ENCODE measurements around the gene GALNT2.

GALNT2 gene

GRCh38 chr1:230211436-230212145, 144.6 kb downstream of the GALNT2 start:
- peaks cover 4% of the 10 kb centered on the region; the same call in 1 of the 2 replicates for H3K36me3 ChIP-seq (ENCODE audit: insufficient read depth, low read length)
- no peaks in the 10 kb centered on the region for H3K27me3 ChIP-seq (ENCODE audit: insufficient read depth, low read length)
- H3K4me3 ChIP-seq (ENCODE audit: low read depth, low read length): no peak overlapping the region
- peaks cover 41% of the 10 kb centered on the region for H3K79me2 ChIP-seq (ENCODE audit: control insufficient read depth, insufficient read depth, low read length, unreplicated experiment)
- no peak overlapping the region for H3K27ac ChIP-seq (ENCODE audit: low read depth, low read length)
- H2AFZ ChIP-seq (ENCODE audit: low read length, unreplicated experiment): no peak overlapping the region
- peaks cover 28% of the 10 kb centered on the region for H3K4me1 ChIP-seq (ENCODE audit: control insufficient read depth, insufficient read depth, low read length, unreplicated experiment)

DNA sequence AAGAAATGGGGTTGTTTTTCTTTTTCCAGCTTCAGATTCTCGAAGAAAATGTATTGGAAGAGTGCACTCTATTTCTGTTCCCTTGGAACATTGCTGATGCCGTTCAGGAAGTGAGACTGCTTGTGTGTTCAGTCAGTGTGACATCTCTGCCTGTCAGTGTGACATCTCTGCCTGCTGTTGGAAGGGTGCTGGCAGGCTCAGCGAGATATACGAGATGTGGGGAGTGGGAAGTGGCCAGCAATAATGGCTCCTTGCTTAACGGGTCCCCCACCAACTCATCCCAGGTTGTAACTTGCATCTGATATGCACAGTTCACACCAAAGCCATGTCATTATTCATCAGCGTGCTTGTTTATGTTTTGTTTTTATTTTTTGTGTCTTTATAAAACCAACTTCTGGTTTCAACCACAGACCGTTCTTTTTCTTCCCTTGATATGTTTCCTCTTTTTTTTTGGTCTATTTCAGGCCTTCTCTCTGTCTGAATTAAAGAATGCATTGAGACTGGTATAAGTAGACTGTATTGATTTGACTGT, 145.4 kb downstream of the GALNT2 start:
- no peak overlapping the region for H3K27ac ChIP-seq (ENCODE audit: low read depth, low read length)
- no peak overlapping the region for H3K4me3 ChIP-seq (ENCODE audit: low read depth, low read length)
- H3K36me3 ChIP-seq (ENCODE audit: insufficient read depth, low read length): peaks cover 4% of the 10 kb centered on the region; the same call in 1 of the 2 replicates
- peaks cover 28% of the 10 kb centered on the region for H3K4me1 ChIP-seq (ENCODE audit: control insufficient read depth, insufficient read depth, low read length, unreplicated experiment)
- H3K27me3 ChIP-seq (ENCODE audit: insufficient read depth, low read length): no peaks in the 10 kb centered on the region
- no peak overlapping the region for H2AFZ ChIP-seq (ENCODE audit: low read length, unreplicated experiment)
- peaks cover 41% of the 10 kb centered on the region for H3K79me2 ChIP-seq (ENCODE audit: control insufficient read depth, insufficient read depth, low read length, unreplicated experiment)

DNA sequence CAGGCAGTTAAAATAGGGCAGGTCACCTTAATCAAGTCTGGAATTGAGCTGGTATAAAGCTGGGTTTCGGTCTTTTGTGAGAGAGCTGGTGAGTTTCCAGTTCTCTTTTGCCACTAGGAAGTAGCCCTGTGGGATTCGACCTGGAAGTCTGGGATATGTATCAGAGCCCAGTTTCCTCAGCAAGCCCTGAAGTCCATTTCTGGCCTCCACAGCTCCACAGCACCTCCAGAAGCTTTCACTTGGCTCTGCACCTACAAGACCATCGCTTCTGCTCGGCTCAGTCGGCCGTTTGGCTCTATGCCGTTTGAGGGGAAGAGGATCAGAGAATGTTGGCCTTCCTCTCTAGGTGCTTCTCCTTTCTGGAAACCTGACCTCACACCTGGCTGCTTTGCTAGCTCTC, 148.0 kb downstream of the GALNT2 start:
- Histone ChIP-seq H3K79me2 (ENCODE audit: control insufficient read depth, insufficient read depth, low read length, unreplicated experiment) (peaks cover 44% of the 10 kb centered on the region), H3K27me3 (ENCODE audit: insufficient read depth, low read length) (no peaks in the 10 kb centered on the region), H3K4me3 (ENCODE audit: low read depth, low read length) (no peak overlapping the region), H3K27ac (ENCODE audit: low read depth, low read length) (peak overlapping the region; percentile 37; the same call in 1 of the 2 replicates), H2AFZ (ENCODE audit: low read length, unreplicated experiment) (no peak overlapping the region), H3K4me1 (ENCODE audit: control insufficient read depth, insufficient read depth, low read length, unreplicated experiment) (peaks cover 11% of the 10 kb centered on the region), H3K36me3 (ENCODE audit: insufficient read depth, low read length) (peaks cover 4% of the 10 kb centered on the region; the same call in 1 of the 2 replicates)

DNA sequence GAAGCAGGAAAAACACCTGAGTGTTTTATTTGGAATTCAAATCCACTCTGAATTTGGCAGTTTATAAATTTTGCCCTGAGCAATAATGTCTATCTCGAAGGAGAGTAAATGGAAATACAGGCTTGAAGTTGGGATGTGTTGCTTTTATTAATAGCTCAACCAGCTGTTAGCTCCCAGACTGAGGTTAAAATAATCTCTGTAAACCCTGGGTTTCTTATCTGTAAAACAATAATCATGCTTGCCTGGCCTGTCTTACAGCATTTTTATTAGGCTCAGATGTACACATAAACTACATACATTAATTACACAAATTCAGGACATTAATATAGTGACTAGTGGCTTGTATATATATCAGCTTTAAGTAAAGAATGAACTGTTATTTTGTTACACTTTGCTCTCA, 148.5 kb downstream of the GALNT2 start:
- Histone ChIP-seq H3K27ac (ENCODE audit: low read depth, low read length) (no peak overlapping the region), H3K36me3 (ENCODE audit: insufficient read depth, low read length) (peaks cover 4% of the 10 kb centered on the region; the same call in 1 of the 2 replicates), H3K79me2 (ENCODE audit: control insufficient read depth, insufficient read depth, low read length, unreplicated experiment) (peaks cover 46% of the 10 kb centered on the region), H3K4me1 (ENCODE audit: control insufficient read depth, insufficient read depth, low read length, unreplicated experiment) (peaks cover 6% of the 10 kb centered on the region), H2AFZ (ENCODE audit: low read length, unreplicated experiment) (no peak overlapping the region), H3K4me3 (ENCODE audit: low read depth, low read length) (no peak overlapping the region), H3K27me3 (ENCODE audit: insufficient read depth, low read length) (no peaks in the 10 kb centered on the region)

- Histone ChIP-seq H3K27me3 (ENCODE audit: insufficient read depth, low read length) (no peaks in the 10 kb centered on the region), H3K4me3 (ENCODE audit: low read depth, low read length) (no peak overlapping the region), H3K4me1 (ENCODE audit: control insufficient read depth, insufficient read depth, low read length, unreplicated experiment) (peaks cover 4% of the 10 kb centered on the region), H3K27ac (ENCODE audit: low read depth, low read length) (no peak overlapping the region), H3K79me2 (ENCODE audit: control insufficient read depth, insufficient read depth, low read length, unreplicated experiment) (peaks cover 47% of the 10 kb centered on the region), H2AFZ (ENCODE audit: low read length, unreplicated experiment) (no peak overlapping the region), H3K36me3 (ENCODE audit: insufficient read depth, low read length) (peaks cover 4% of the 10 kb centered on the region; the same call in 1 of the 2 replicates)
Measured at GRCh38 chr1:230216896-230217295, 149.9 kb downstream of the GALNT2 start.

GRCh38 chr1:230218667-230219066, 151.6 kb downstream of the GALNT2 start:
- Histone ChIP-seq H2AFZ (ENCODE audit: low read length, unreplicated experiment) (no peak overlapping the region), H3K27me3 (ENCODE audit: insufficient read depth, low read length) (no peaks in the 10 kb centered on the region), H3K4me1 (ENCODE audit: control insufficient read depth, insufficient read depth, low read length, unreplicated experiment) (peaks cover 15% of the 10 kb centered on the region), H3K36me3 (ENCODE audit: insufficient read depth, low read length) (no peaks in the 10 kb centered on the region), H3K4me3 (ENCODE audit: low read depth, low read length) (no peak overlapping the region), H3K79me2 (ENCODE audit: control insufficient read depth, insufficient read depth, low read length, unreplicated experiment) (peaks cover 36% of the 10 kb centered on the region), H3K27ac (ENCODE audit: low read depth, low read length) (no peak overlapping the region)

DNA sequence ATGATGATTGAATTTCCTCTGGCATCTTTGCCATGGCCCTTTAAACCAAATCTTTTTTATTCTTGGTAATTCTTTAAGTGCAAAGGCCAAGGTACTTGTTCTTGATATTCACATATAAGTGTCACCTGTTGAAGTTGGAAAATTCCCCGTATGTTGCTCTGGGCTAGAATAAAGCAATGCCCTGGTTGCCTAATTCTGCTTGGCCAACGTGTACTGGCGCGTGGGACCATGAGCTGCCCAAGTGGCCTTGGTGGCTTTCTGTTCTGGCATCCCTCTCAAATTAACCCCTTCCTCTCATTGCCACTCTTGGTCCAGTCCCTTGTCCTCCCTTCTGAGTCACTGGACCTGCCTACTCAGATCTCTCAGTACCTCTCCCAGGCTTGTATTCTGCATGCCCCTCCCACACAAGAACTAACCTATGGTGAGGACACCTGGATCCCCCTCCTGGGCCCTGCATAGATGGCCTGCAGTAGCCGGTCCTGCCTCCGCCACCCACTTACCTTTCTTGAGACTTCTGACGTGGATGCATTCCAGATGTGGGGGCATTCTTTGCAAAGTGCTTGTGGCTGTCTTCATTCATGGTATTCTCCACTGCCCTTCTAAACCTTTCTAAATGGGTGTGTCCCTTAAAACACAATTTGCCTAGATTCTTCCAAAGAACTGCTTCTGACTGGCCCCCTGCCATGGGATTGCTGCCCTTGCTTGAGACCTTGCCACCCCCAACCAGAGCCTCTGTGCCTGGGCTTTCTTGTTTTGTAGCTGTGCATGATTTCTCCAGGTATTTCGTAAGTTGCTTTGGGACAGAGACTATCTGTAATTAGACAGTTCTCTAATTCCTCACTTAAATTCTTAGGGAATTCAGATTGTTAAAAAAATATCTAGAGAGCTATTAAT, 152.4 kb downstream of the GALNT2 start:
- H3K79me2 ChIP-seq (ENCODE audit: control insufficient read depth, insufficient read depth, low read length, unreplicated experiment): peaks cover 38% of the 10 kb centered on the region
- no peak overlapping the region for H2AFZ ChIP-seq (ENCODE audit: low read length, unreplicated experiment)
- no peak overlapping the region for H3K4me3 ChIP-seq (ENCODE audit: low read depth, low read length)
- peaks cover 15% of the 10 kb centered on the region for H3K4me1 ChIP-seq (ENCODE audit: control insufficient read depth, insufficient read depth, low read length, unreplicated experiment)
- no peaks in the 10 kb centered on the region for H3K36me3 ChIP-seq (ENCODE audit: insufficient read depth, low read length)
- H3K27ac ChIP-seq (ENCODE audit: low read depth, low read length): no peak overlapping the region
- H3K27me3 ChIP-seq (ENCODE audit: insufficient read depth, low read length): no peaks in the 10 kb centered on the region

DNA sequence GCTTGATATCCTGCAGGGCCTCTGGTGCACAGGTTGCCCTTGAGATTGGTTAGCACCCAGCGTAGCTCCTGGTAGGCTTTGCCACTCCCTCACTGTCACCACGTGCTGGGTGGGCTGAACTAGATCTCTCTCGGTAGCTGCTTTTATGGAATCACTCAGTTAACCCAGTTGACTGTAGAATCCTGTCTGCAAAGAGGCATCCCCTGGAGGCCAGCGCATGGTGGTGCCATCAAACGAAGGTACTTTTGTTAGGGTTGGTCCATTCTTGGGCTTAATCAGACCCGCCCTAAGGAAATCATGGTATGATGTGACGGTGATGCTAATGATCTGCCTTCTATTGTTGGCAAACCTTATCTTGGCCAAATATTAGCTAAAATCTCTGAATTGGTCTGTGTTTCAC, 153.4 kb downstream of the GALNT2 start:
- Histone ChIP-seq H2AFZ (ENCODE audit: low read length, unreplicated experiment) (no peak overlapping the region), H3K4me3 (ENCODE audit: low read depth, low read length) (no peak overlapping the region), H3K79me2 (ENCODE audit: control insufficient read depth, insufficient read depth, low read length, unreplicated experiment) (peaks cover 40% of the 10 kb centered on the region), H3K36me3 (ENCODE audit: insufficient read depth, low read length) (no peaks in the 10 kb centered on the region), H3K27me3 (ENCODE audit: insufficient read depth, low read length) (no peaks in the 10 kb centered on the region), H3K4me1 (ENCODE audit: control insufficient read depth, insufficient read depth, low read length, unreplicated experiment) (peaks cover 11% of the 10 kb centered on the region), H3K27ac (ENCODE audit: low read depth, low read length) (no peak overlapping the region)

DNA sequence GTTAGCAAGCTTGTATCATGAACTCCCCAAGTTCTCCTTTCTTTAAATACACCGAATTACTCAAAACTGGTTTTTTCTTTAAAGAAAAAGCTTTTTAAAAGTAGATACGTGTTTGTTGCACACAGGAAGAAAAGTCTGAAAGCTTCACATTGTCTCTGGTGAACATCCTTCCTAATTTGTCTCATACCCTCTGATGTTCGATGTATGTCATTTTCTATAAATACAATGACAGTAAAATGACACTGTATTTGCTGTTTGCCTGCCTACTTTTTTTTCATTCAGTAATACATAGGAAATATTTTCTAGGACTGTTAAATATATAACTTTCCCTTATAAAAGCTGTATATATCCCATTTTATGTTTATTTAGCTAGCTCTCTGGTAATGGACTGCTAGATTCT, 153.9 kb downstream of the GALNT2 start:
- peaks cover 11% of the 10 kb centered on the region for H3K4me1 ChIP-seq (ENCODE audit: control insufficient read depth, insufficient read depth, low read length, unreplicated experiment)
- H3K36me3 ChIP-seq (ENCODE audit: insufficient read depth, low read length): no peaks in the 10 kb centered on the region
- no peaks in the 10 kb centered on the region for H3K27me3 ChIP-seq (ENCODE audit: insufficient read depth, low read length)
- H3K79me2 ChIP-seq (ENCODE audit: control insufficient read depth, insufficient read depth, low read length, unreplicated experiment): peaks cover 36% of the 10 kb centered on the region
- no peak overlapping the region for H2AFZ ChIP-seq (ENCODE audit: low read length, unreplicated experiment)
- no peak overlapping the region for H3K4me3 ChIP-seq (ENCODE audit: low read depth, low read length)
- no peak overlapping the region for H3K27ac ChIP-seq (ENCODE audit: low read depth, low read length)

- peaks cover 36% of the 10 kb centered on the region for H3K79me2 ChIP-seq (ENCODE audit: control insufficient read depth, insufficient read depth, low read length, unreplicated experiment)
Measured at GRCh38 chr1:230222678-230223077, 155.6 kb downstream of the GALNT2 start.

More at GRCh38 chr1:230222678-230223077, 155.6 kb downstream of the GALNT2 start:
- peak overlapping the region; percentile 71 for H3K4me3 ChIP-seq (ENCODE audit: low read depth, low read length)
- no peaks in the 10 kb centered on the region for H3K27me3 ChIP-seq (ENCODE audit: insufficient read depth, low read length)
- peak overlapping the region; percentile 53 for H2AFZ ChIP-seq (ENCODE audit: low read length, unreplicated experiment)
- no peaks in the 10 kb centered on the region for H3K36me3 ChIP-seq (ENCODE audit: insufficient read depth, low read length)
- peaks cover 11% of the 10 kb centered on the region for H3K4me1 ChIP-seq (ENCODE audit: control insufficient read depth, insufficient read depth, low read length, unreplicated experiment)
- peak overlapping the region; percentile 72 for H3K27ac ChIP-seq (ENCODE audit: low read depth, low read length)
